ENCODE data around the gene DBNL.

Gene DBNL

DNA sequence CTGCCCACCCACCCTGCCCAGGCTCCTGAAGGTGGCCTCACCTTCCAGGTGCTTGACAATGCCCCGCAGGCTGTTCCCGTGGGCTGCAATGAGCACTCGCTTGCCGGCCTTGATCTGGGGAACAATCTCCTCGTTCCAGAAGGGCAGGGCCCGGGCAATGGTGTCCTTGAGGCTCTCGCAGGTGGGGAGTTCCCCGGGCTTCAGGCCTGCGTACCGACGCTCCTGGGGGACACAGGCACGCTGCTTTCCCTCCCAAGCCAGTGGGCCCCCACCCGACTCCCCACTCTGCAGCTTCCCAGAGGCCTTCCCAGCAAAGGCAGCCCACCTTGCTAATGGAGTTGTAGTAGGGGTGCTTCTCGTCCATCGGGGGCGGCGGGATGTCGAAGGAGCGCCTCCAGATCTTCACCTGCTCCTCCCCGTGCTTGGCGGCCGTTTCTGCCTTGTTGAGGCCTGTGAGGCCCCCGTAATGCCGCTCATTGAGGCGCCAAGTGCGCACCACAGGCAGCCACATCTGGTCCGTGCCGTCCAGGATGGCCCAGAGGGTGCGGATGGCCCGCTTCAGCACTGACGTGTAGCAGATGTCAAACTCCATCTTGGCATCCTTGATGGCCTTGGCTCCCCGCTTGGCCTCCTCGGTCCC lies 20.4 kb downstream of the DBNL start:
- Histone ChIP-seq H3K36me3 (peaks cover 27 to 46% (median 32%) of the 10 kb centered on the region in 11 experiments), H4K20me1 (peaks cover 3 to 82% (median 27%) of the 10 kb centered on the region in 11 experiments; a peak in 19 of 22 replicates), H3K4me1 (peaks cover 0 to 45% (median 32%) of the 10 kb centered on the region in 10 experiments; a peak in 15 of 20 replicates), H3K9me3 (replicated peaks in 1 of 11) (no peaks in the 10 kb centered on the region), H3K27me3 (no peaks in the 10 kb centered on the region), H3K9ac (no peak overlapping the region), H3K27ac (no peak overlapping the region), H3K4me2 (no peak overlapping the region), H3K4me3 (no peak overlapping the region)
- no peak for TF ChIP-seq Cebpa-rat (IDR thresholded peaks at IDR 0.05)

GRCh38 chr7:44065431-44066110 lies 21.1 kb downstream of the DBNL start, which contains the start of gene PGAM2:
TSS of gene PGAM2 (minus strand) at chr7:44065567. CDS start at chr7:44065529, 38 bp downstream.
- H3K4me2 ChIP-seq = peak within 1 kb of the TSS in 4 of 11 experiments; percentile 18 to 40 (median 33); a peak in 5 of 22 replicates

GRCh38 chr7:44066111-44066460 lies 21.6 kb downstream of the DBNL start:
- no peak for TF ChIP-seq Cebpa-rat (IDR thresholded peaks at IDR 0.05)
- peak overlapping the region in 1 of 11 experiments; percentile 5; a peak in 3 of 22 replicates for H3K27ac ChIP-seq
- peaks cover 16 to 34% (median 20%) of the 10 kb centered on the region in 11 experiments for H3K36me3 ChIP-seq
- H3K27me3 ChIP-seq = no peaks in the 10 kb centered on the region
- H3K4me2 ChIP-seq = peak overlapping the region in 4 of 11 experiments; percentile 18 to 40 (median 33); a peak in 5 of 22 replicates
- 0 out of 22 replicates have a peak overlapping the region, but pooled peaks of 1 of the 11 experiments have one; percentile 19 for H3K9ac ChIP-seq
- no peak overlapping the region for H3K4me3 ChIP-seq
- peaks cover 0 to 70% (median 16%) of the 10 kb centered on the region in 11 experiments; a peak in 12 of 22 replicates for H4K20me1 ChIP-seq
- H3K4me1 ChIP-seq = peaks cover 7 to 41% (median 30%) of the 10 kb centered on the region in 10 experiments; a peak in 19 of 20 replicates
- no peaks in the 10 kb centered on the region for H3K9me3 ChIP-seq (replicated peaks in 1 of 11)

More at GRCh38 chr7:44065431-44066110, 21.1 kb downstream of the DBNL start, which contains the start of gene PGAM2:
- H3K9ac ChIP-seq = 0 out of 22 replicates have a peak within 1 kb of the TSS, but pooled peaks of 1 of the 11 experiments have one; percentile 19
- H4K20me1 ChIP-seq = peaks cover 0 to 75% (median 21%) of the 10 kb centered on the region in 11 experiments; a peak in 14 of 22 replicates
- H3K36me3 ChIP-seq = peaks cover 21 to 39% (median 25%) of the 10 kb centered on the region in 11 experiments
- H3K9me3 ChIP-seq (replicated peaks in 1 of 11) = no peaks in the 10 kb centered on the region
- peaks cover 2 to 41% (median 27%) of the 10 kb centered on the region in 10 experiments; a peak in 17 of 20 replicates for H3K4me1 ChIP-seq
- peak within 1 kb of the TSS in 1 of 11 experiments; percentile 5; a peak in 3 of 22 replicates for H3K27ac ChIP-seq
- TF ChIP-seq Cebpa-rat (IDR thresholded peaks at IDR 0.05) = no peak
- no peaks in the 10 kb centered on the region for H3K27me3 ChIP-seq
- no peak within 1 kb of the TSS for H3K4me3 ChIP-seq

GRCh38 chr7:44066494-44067063 lies 22.1 kb downstream of the DBNL start:
- H3K9me3 ChIP-seq (replicated peaks in 1 of 11) = no peaks in the 10 kb centered on the region
- peaks cover 0 to 65% (median 12%) of the 10 kb centered on the region in 11 experiments; a peak in 11 of 22 replicates for H4K20me1 ChIP-seq
- no peak overlapping the region for H3K27ac ChIP-seq
- no peak for TF ChIP-seq Cebpa-rat (IDR thresholded peaks at IDR 0.05)
- H3K4me3 ChIP-seq = no peak overlapping the region
- peaks cover 12 to 42% (median 30%) of the 10 kb centered on the region in 10 experiments for H3K4me1 ChIP-seq
- H3K27me3 ChIP-seq = no peaks in the 10 kb centered on the region
- H3K9ac ChIP-seq = 0 out of 22 replicates have a peak overlapping the region, but pooled peaks of 1 of the 11 experiments have one; percentile 19
- H3K36me3 ChIP-seq = peaks cover 11 to 29% (median 15%) of the 10 kb centered on the region in 11 experiments
- peak overlapping the region in 1 of 11 experiments; percentile 40; a peak in 2 of 22 replicates for H3K4me2 ChIP-seq

GRCh38 chr7:44067064-44067951 lies 22.8 kb downstream of the DBNL start:
- peaks cover 20 to 42% (median 33%) of the 10 kb centered on the region in 10 experiments for H3K4me1 ChIP-seq
- no peak overlapping the region for H3K9ac ChIP-seq
- peaks cover 3 to 22% (median 8%) of the 10 kb centered on the region in 11 experiments; a peak in 20 of 22 replicates for H3K36me3 ChIP-seq
- H3K4me2 ChIP-seq = no peak overlapping the region
- TF ChIP-seq Cebpa-rat (IDR thresholded peaks at IDR 0.05) = no peak
- no peak overlapping the region for H3K4me3 ChIP-seq
- H3K27ac ChIP-seq = peak overlapping the region in 1 of 11 experiments; percentile 17; a peak in 1 of 22 replicates
- H4K20me1 ChIP-seq = peaks cover 0 to 63% (median 5%) of the 10 kb centered on the region in 11 experiments; a peak in 12 of 22 replicates
- H3K27me3 ChIP-seq = no peaks in the 10 kb centered on the region
- no peaks in the 10 kb centered on the region for H3K9me3 ChIP-seq (replicated peaks in 1 of 11)

GRCh38 chr7:44068054-44068453 lies 23.6 kb downstream of the DBNL start:
- Histone ChIP-seq H3K36me3 (peaks cover 0 to 19% (median 7%) of the 10 kb centered on the region in 11 experiments; a peak in 16 of 22 replicates), H3K9ac (no peak overlapping the region), H3K9me3 (replicated peaks in 1 of 11) (no peaks in the 10 kb centered on the region), H3K4me2 (no peak overlapping the region), H4K20me1 (peaks cover 0 to 62% (median 0%) of the 10 kb centered on the region in 11 experiments; a peak in 10 of 22 replicates), H3K27ac (no peak overlapping the region), H3K27me3 (no peaks in the 10 kb centered on the region), H3K4me3 (no peak overlapping the region), H3K4me1 (peaks cover 27 to 48% (median 41%) of the 10 kb centered on the region in 10 experiments)
- TF ChIP-seq Cebpa-rat (IDR thresholded peaks at IDR 0.05) = no peak

- Histone ChIP-seq H3K27me3 (no peaks in the 10 kb centered on the region), H3K9me3 (replicated peaks in 1 of 11) (no peaks in the 10 kb centered on the region), H3K36me3 (peaks cover 15 to 47% (median 31%) of the 10 kb centered on the region in 11 experiments), H3K9ac (peak overlapping the region in 7 of 11 experiments; percentile 3 to 77 (median 19); a peak in 7 of 22 replicates), H3K4me1 (peaks cover 57 to 68% (median 64%) of the 10 kb centered on the region in 10 experiments), H3K4me2 (peak overlapping the region; percentile 37 to 93 (median 89)), H4K20me1 (peaks cover 0 to 25% (median 0%) of the 10 kb centered on the region in 11 experiments; a peak in 6 of 22 replicates), H3K4me3 (no peak overlapping the region), H3K27ac (peak overlapping the region in 3 of 11 experiments; percentile 8 to 83 (median 16); a peak in 2 of 22 replicates)
- no peak for TF ChIP-seq Cebpa-rat (IDR thresholded peaks at IDR 0.05)
Measured at GRCh38 chr7:44071726-44072363, 27.3 kb downstream of the DBNL start.

Data from BLaER1 treated with 17β-estradiol and CSF1 and Interleukin-3, amounts not matched to agents 10 nM and 100 nM (cell line).